ENCODE results near the gene TBCE. TPM values are rescaled to one million over a fixed set of nuclear protein-coding genes. Genes with fewer than 3 reads are reported as not detected.

The TBCE gene
- total and polyA plus RNA-seq, 9 of the 15 experiments (the other 6 are each of a cell fraction or from before 2014, with no cell fraction given): 52.6 to 92.1 (median 82.1) TPM

GRCh38 chr1:235331401-235331800, 35.8 kb upstream of the TBCE start (continued):
- no peak for TF ChIP-seq CUX1 (CRISPR knock-in tag; IDR thresholded peaks at IDR 0.05)
- TF ChIP-seq GATA2 (CRISPR knock-in tag; IDR thresholded peaks at IDR 0.05): no peak
- TF ChIP-seq SMARCC2 (IDR thresholded peaks at IDR 0.05; ENCODE audit: low read depth): no peak
- no peak for TF ChIP-seq MEF2D (tag; conservative IDR thresholded peaks at IDR 0.05; ENCODE audit: low read depth)
- TF ChIP-seq FOXJ3 (CRISPR knock-in tag; IDR thresholded peaks at IDR 0.05): no peak
- no peak for TF ChIP-seq MITF (IDR thresholded peaks at IDR 0.05)
- TF ChIP-seq REST (IDR thresholded peaks at IDR 0.05; ENCODE audit: borderline replicate concordance): no peak
- no peak for TF ChIP-seq REST (CRISPR knock-in tag; IDR thresholded peaks at IDR 0.05; ENCODE audit: low read depth)
- no peak for TF ChIP-seq MEF2A (IDR thresholded peaks at IDR 0.05; ENCODE audit: control insufficient read depth, low read depth, low read length)
